ENCODE results near the gene CAMSAP1.
"Not testable (repeated sequence)": the region's sequence is repeated elsewhere in the genome, so short reads cannot be mapped to it uniquely, and the experiment has no call there.

CAMSAP1 gene

GRCh38 chr9:135896205-135896604 is 11.1 kb downstream of the CAMSAP1 start:
- DNase-seq, result no peak

GRCh38 chr9:135895202-135895848 is 12.0 kb downstream of the CAMSAP1 start:
- no peak for DNase-seq

- DNase-seq, result no peak
Observed at GRCh38 chr9:135893104-135893503, 14.2 kb downstream of the CAMSAP1 start.

GRCh38 chr9:135892327-135892726 is 15.0 kb downstream of the CAMSAP1 start:
- DNase-seq, result not testable (repeated sequence)

- DNase-seq, result no peak
Observed at GRCh38 chr9:135891027-135891631, 16.2 kb downstream of the CAMSAP1 start.

- DNase-seq, result no peak
Observed at GRCh38 chr9:135890190-135891026, 16.9 kb downstream of the CAMSAP1 start.

GRCh38 chr9:135889564-135890189 is 17.7 kb downstream of the CAMSAP1 start:
- DNase-seq, result no peak

- DNase-seq, result no peak
Observed at GRCh38 chr9:135888766-135889394, 18.5 kb downstream of the CAMSAP1 start.

- no peak for DNase-seq
Observed at GRCh38 chr9:135888126-135888765, 19.1 kb downstream of the CAMSAP1 start.

- no peak for DNase-seq
Observed at GRCh38 chr9:135887585-135888050, 19.7 kb downstream of the CAMSAP1 start.

GRCh38 chr9:135887021-135887507 is 20.3 kb downstream of the CAMSAP1 start:
- no peak for DNase-seq

GRCh38 chr9:135886147-135886981 is 21.0 kb downstream of the CAMSAP1 start:
- DNase-seq, result peak; percentile 48

- peak; percentile 55 for DNase-seq
Observed at GRCh38 chr9:135885100-135885853, 22.1 kb downstream of the CAMSAP1 start.

- DNase-seq, result peak; percentile 48
Observed at GRCh38 chr9:135884328-135885035, 22.9 kb downstream of the CAMSAP1 start.

- DNase-seq, result no peak
Observed at GRCh38 chr9:135883410-135884089, 23.8 kb downstream of the CAMSAP1 start.

GRCh38 chr9:135882011-135882410 is 25.3 kb downstream of the CAMSAP1 start:
- DNase-seq, result no peak

- DNase-seq, result no peak
Observed at GRCh38 chr9:135880438-135880837, 26.9 kb downstream of the CAMSAP1 start.

- DNase-seq, result no peak
Observed at GRCh38 chr9:135879619-135880018, 27.7 kb downstream of the CAMSAP1 start.

GRCh38 chr9:135879237-135879601 is 28.1 kb downstream of the CAMSAP1 start:
- DNase-seq, result no peak

All from fibroblast of skin of right biceps (primary cell).